Mesendoderm (in vitro differentiated cells): ENCODE measurements around the gene STRIP1. TPM values are rescaled to one million over a fixed set of nuclear protein-coding genes. Genes with fewer than 3 reads are reported as not detected.

Source experiments
- DNase-seq: peaks from one replicate; pipeline ENCODE4 v3.0.0; 2013
- H2AK5ac ChIP-seq: 2 replicates; pipeline ENCODE4 v1.6.1; 2013; ENCODE audit warnings: low read length, inconsistent platforms
- H2BK120ac ChIP-seq: 2 replicates; pipeline ENCODE4 v1.6.1; 2013; ENCODE audit warnings: low read depth, mild to moderate bottlenecking, low read length, moderate library complexity, mixed read lengths
- H2BK15ac ChIP-seq: replicated peaks from 2 replicates; pipeline ENCODE4 v1.6.1; 2013; ENCODE audit warnings: low read depth, mild to moderate bottlenecking, moderate library complexity
- H2BK5ac ChIP-seq: 2 replicates; pipeline ENCODE4 v1.6.1; 2013; ENCODE audit warnings: low read length, inconsistent platforms
- H3K18ac ChIP-seq: 2 replicates; pipeline ENCODE4 v1.6.1; 2013; ENCODE audit warnings: mild to moderate bottlenecking, low read length, mixed read lengths
- H3K23ac ChIP-seq: one replicate; pipeline ENCODE4 v1.6.1; 2013; ENCODE audit warnings: low read length
- H3K27ac ChIP-seq: 2 replicates; pipeline ENCODE4 v1.5.1; 2013; ENCODE audit warnings: low read depth, mild to moderate bottlenecking, inconsistent platforms, low read length, moderate library complexity
- H3K27me3 ChIP-seq: 2 replicates; pipeline ENCODE4 v1.6.1; 2013; ENCODE audit warnings: low read length, control low read depth, mild to moderate bottlenecking, inconsistent platforms; ENCODE audit not compliant: insufficient read depth, poor library complexity
- H3K36me3 ChIP-seq: 2 replicates; pipeline ENCODE4 v1.6.1; 2013; ENCODE audit warnings: low read length, inconsistent platforms; ENCODE audit not compliant: control insufficient read depth, insufficient read depth
- H3K4ac ChIP-seq: one replicate; pipeline ENCODE4 v1.6.1; 2013; ENCODE audit warnings: low read depth, mild to moderate bottlenecking, low read length, moderate library complexity
- H3K4me1 ChIP-seq: 2 replicates; pipeline ENCODE4 v1.6.1; 2013; ENCODE audit warnings: low read depth, low read length, inconsistent platforms; ENCODE audit not compliant: control insufficient read depth
- H3K4me2 ChIP-seq: 2 replicates; pipeline ENCODE4 v1.6.1; 2013; ENCODE audit warnings: low read length
- H3K4me3 ChIP-seq: 2 replicates; pipeline ENCODE4 v1.5.1; 2013; ENCODE audit warnings: mild to moderate bottlenecking, low read length
- H3K56ac ChIP-seq: one replicate; pipeline ENCODE4 v1.6.1; 2013; ENCODE audit warnings: low read length
- H3K79me1 ChIP-seq: 2 replicates; pipeline ENCODE4 v1.6.1; 2013; ENCODE audit warnings: low read length, inconsistent platforms
- H3K79me2 ChIP-seq: 2 replicates; pipeline ENCODE4 v1.6.1; 2013; ENCODE audit warnings: mild to moderate bottlenecking, low read length; ENCODE audit not compliant: control insufficient read depth, insufficient read depth
- H3K9ac ChIP-seq: 2 replicates; pipeline ENCODE4 v1.6.1; 2013; ENCODE audit warnings: low read length, inconsistent platforms
- H4K5ac ChIP-seq: one replicate; pipeline ENCODE4 v1.6.1; 2013; ENCODE audit warnings: low read length
- H4K8ac ChIP-seq: one replicate; pipeline ENCODE4 v1.6.1; 2013; ENCODE audit warnings: low read depth, mild to moderate bottlenecking, control low read depth, low read length, moderate library complexity
- WGBS: extraction: QIAGEN DNeasy Blood & Tissue Kit; methylation state at CpG from one replicate; pipeline ENCODE4 v1.1.7; 2013; ENCODE audit warnings: low lambda C conversion rate, missing lambda C conversion rate; ENCODE audit not compliant: insufficient coverage; ENCODE audit errors: extremely low coverage; 5-methylcytosine and 5-hydroxymethylcytosine counted together
- polyA plus RNA-seq, 2 experiments: library from polyadenylated mRNA; stranded (reverse); fragments of 200-250 nt; gene quantifications; one replicate each; pipeline ENCODE4 v1.2.3, GENCODE V29; 2013

STRIP1 gene, protein sequence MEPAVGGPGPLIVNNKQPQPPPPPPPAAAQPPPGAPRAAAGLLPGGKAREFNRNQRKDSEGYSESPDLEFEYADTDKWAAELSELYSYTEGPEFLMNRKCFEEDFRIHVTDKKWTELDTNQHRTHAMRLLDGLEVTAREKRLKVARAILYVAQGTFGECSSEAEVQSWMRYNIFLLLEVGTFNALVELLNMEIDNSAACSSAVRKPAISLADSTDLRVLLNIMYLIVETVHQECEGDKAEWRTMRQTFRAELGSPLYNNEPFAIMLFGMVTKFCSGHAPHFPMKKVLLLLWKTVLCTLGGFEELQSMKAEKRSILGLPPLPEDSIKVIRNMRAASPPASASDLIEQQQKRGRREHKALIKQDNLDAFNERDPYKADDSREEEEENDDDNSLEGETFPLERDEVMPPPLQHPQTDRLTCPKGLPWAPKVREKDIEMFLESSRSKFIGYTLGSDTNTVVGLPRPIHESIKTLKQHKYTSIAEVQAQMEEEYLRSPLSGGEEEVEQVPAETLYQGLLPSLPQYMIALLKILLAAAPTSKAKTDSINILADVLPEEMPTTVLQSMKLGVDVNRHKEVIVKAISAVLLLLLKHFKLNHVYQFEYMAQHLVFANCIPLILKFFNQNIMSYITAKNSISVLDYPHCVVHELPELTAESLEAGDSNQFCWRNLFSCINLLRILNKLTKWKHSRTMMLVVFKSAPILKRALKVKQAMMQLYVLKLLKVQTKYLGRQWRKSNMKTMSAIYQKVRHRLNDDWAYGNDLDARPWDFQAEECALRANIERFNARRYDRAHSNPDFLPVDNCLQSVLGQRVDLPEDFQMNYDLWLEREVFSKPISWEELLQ
- polyA plus RNA-seq (2013, experiment 1 of 2): 23.7 TPM
- polyA plus RNA-seq (2013, experiment 2 of 2): 23.4 TPM

DNA sequence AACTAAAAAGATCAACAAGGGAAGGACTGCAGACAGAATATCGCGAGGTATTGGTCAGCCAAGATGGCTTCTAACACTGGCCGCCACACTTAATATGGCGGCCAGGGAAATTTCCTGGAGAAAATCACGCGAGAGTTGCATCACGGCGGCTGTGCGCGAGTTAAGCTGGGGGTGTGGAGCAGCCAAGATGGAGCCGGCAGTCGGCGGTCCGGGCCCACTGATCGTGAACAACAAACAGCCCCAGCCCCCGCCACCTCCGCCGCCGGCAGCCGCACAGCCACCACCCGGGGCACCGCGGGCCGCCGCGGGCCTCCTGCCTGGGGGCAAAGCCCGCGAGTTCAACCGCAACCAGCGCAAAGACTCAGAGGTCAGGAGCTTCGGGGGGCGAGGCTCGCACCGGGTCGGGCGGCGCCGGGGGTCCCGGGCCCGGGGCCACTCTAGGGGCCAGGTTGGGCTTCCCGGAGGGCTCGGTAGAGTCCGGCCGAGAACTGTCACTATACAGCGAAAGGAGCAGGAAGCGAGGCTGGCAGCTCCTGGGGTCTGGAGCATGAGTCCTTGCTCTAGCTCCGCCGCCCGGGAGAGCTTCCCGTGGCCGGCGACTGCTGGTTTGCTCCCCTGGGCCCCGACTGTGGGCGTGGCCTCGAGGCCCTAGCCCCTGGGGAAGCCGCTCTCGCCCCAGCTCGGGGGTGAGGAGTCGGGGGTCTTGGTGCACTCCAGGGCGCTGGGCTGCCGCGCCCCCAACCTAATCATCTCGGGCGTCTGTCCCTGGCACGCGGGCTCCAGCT lies at the start of gene STRIP1:
TSS of gene STRIP1 (plus strand) at position 174 of the 785 bp plus-strand sequence. CDS start at position 188, 14 bp downstream.
- Histone ChIP-seq H3K18ac (peak within 1 kb of the TSS; percentile 77), H3K36me3 (peaks cover 11% of the 10 kb centered on the region), H3K9ac (peak within 1 kb of the TSS; percentile 72), H2BK15ac (no peak within 1 kb of the TSS), H2BK5ac (no peak within 1 kb of the TSS), H2BK120ac (no peak within 1 kb of the TSS), H4K8ac (peak within 1 kb of the TSS; percentile 77), H3K79me1 (peaks cover 10% of the 10 kb centered on the region), H2AK5ac (no peak within 1 kb of the TSS), H3K4ac (peak within 1 kb of the TSS; percentile 49), H3K4me2 (peak within 1 kb of the TSS; percentile 51), H3K79me2 (peaks cover 15% of the 10 kb centered on the region), H3K27me3 (no peaks in the 10 kb centered on the region), H3K23ac (no peak within 1 kb of the TSS), H3K4me3 (peak within 1 kb of the TSS; percentile 80), H3K56ac (peak within 1 kb of the TSS; percentile 82), H3K27ac (peak within 1 kb of the TSS; percentile 67), H3K4me1 (peaks cover 3% of the 10 kb centered on the region), H4K5ac (peak within 1 kb of the TSS; percentile 47)
- DNase-seq: peak; percentile 97
- no CpG with 5 or more reads among the region's 66 CpGs for WGBS

DNA sequence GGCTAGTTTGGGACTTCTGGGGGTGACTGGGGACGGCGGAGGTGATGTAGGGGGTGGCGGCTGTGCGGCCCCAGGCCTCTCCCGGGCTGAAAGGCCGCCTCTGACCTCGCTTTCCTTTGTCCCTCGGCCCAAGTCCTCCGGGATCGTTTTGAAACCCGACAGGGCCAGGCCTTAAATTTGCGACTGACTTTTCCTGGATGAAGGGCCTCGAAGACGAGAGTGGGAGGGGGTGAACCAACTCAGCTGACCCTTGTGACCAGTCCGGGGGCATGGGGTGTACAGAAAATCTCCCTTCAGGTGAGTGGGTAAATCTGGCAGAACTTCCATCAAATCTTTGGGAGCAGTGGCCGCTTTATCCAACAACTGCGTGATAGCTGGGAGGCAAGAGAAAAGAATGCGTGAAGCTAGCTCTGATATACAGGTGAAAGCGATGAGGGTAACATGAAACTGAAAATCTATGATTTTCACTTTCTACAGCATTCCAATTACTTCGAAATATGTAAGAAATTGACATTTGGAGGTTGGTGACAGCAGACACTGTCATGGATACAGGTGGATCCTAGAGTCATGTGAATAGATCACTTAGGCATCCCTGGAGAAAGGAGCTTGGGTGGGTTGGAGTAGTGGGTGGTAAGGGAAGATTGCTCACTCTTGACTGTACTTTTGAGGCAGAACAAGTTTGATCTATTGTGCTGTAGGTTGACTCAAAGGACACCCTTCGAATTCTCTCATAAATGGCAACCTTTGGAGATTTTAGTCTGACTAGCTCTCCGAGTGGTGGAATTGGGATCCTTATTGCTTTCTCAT lies 49.0 kb upstream of the STRIP1 start:
- no peak for DNase-seq
- H3K56ac ChIP-seq: peak overlapping the region; percentile 96
- peak overlapping the region; percentile 19 for H3K4ac ChIP-seq
- peaks cover 6% of the 10 kb centered on the region for H3K4me1 ChIP-seq
- H4K8ac ChIP-seq: no peak overlapping the region
- H3K27me3 ChIP-seq: no peaks in the 10 kb centered on the region
- H2AK5ac ChIP-seq: no peak overlapping the region
- H3K79me1 ChIP-seq: peaks cover 14% of the 10 kb centered on the region
- H3K79me2 ChIP-seq: peaks cover 38% of the 10 kb centered on the region
- peak overlapping the region; percentile 84 for H3K4me3 ChIP-seq
- peak overlapping the region; percentile 79 for H3K27ac ChIP-seq
- no peak overlapping the region for H3K23ac ChIP-seq
- H3K36me3 ChIP-seq: no peaks in the 10 kb centered on the region
- H4K5ac ChIP-seq: no peak overlapping the region
- H2BK5ac ChIP-seq: no peak overlapping the region
- H3K9ac ChIP-seq: peak overlapping the region; percentile 91
- H2BK15ac ChIP-seq: no peak overlapping the region
- H3K4me2 ChIP-seq: peak overlapping the region; percentile 97
- peak overlapping the region; percentile 57 for H3K18ac ChIP-seq
- H2BK120ac ChIP-seq: no peak overlapping the region
- no CpG with 5 or more reads among the region's 22 CpGs for WGBS

- WGBS: no CpG with 5 or more reads among the region's 3 CpGs
- H3K79me1 ChIP-seq: peaks cover 14% of the 10 kb centered on the region
- H3K18ac ChIP-seq: no peak overlapping the region
- H3K4me2 ChIP-seq: peak overlapping the region; percentile 97
- no peak overlapping the region for H3K4ac ChIP-seq
- H2BK120ac ChIP-seq: no peak overlapping the region
- no peak overlapping the region for H3K23ac ChIP-seq
- no peak overlapping the region for H2BK5ac ChIP-seq
- H4K5ac ChIP-seq: no peak overlapping the region
- H3K27ac ChIP-seq: no peak overlapping the region
- H3K4me3 ChIP-seq: no peak overlapping the region
- H4K8ac ChIP-seq: no peak overlapping the region
- no peaks in the 10 kb centered on the region for H3K27me3 ChIP-seq
- peaks cover 43% of the 10 kb centered on the region for H3K79me2 ChIP-seq
- no peak overlapping the region for H2BK15ac ChIP-seq
- H2AK5ac ChIP-seq: no peak overlapping the region
- H3K36me3 ChIP-seq: no peaks in the 10 kb centered on the region
- peak overlapping the region; percentile 91 for H3K9ac ChIP-seq
- no peak for DNase-seq
- peak overlapping the region; percentile 96 for H3K56ac ChIP-seq
- peaks cover 8% of the 10 kb centered on the region for H3K4me1 ChIP-seq
Measured at GRCh38 chr1:109986054-109986444, 48.4 kb upstream of the STRIP1 start.

- H3K56ac ChIP-seq: no peak overlapping the region
- no peak overlapping the region for H3K23ac ChIP-seq
- no peak for DNase-seq
- no peak overlapping the region for H2BK15ac ChIP-seq
- H3K4ac ChIP-seq: no peak overlapping the region
- H3K4me3 ChIP-seq: no peak overlapping the region
- H3K4me2 ChIP-seq: no peak overlapping the region
- no peaks in the 10 kb centered on the region for H3K27me3 ChIP-seq
- no peak overlapping the region for H2BK120ac ChIP-seq
- H2BK5ac ChIP-seq: no peak overlapping the region
- H3K27ac ChIP-seq: no peak overlapping the region
- H3K36me3 ChIP-seq: no peaks in the 10 kb centered on the region
- WGBS: no CpG with 5 or more reads among the region's 3 CpGs
- H3K79me2 ChIP-seq: peaks cover 56% of the 10 kb centered on the region
- no peak overlapping the region for H3K9ac ChIP-seq
- no peak overlapping the region for H4K8ac ChIP-seq
- peaks cover 8% of the 10 kb centered on the region for H3K4me1 ChIP-seq
- H3K79me1 ChIP-seq: peaks cover 19% of the 10 kb centered on the region
- H3K18ac ChIP-seq: no peak overlapping the region
- H4K5ac ChIP-seq: no peak overlapping the region
- no peak overlapping the region for H2AK5ac ChIP-seq
Measured at GRCh38 chr1:109988349-109988914, 46.0 kb upstream of the STRIP1 start.
